ENCODE results near the gene ZNF385B. TPM values are rescaled to one million over a fixed set of nuclear protein-coding genes. Genes with fewer than 3 reads are reported as not detected.

ZNF385B gene
- total RNA-seq, 1 donor from 2014 or later: 0.11 TPM

DNA sequence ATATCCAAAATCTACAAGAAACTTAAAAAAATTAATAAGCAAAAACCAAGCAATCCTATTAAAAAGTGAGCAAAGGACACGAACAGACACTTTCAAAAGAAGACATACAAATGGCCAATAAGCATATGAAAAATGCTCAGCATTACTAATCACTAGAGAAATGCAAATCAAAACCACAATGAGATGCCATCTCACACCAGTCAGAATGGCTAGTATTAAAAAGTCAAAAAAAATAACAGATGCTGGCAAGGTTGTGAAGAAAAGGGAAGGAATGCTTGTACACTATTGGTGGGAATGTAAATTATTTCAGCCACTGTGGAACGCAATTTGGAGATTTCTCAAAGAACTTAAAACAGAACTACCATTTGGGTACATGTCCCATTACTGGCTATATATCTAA lies 467.9 kb downstream of the ZNF385B start:
- TF ChIP-seq, protein P1, sequence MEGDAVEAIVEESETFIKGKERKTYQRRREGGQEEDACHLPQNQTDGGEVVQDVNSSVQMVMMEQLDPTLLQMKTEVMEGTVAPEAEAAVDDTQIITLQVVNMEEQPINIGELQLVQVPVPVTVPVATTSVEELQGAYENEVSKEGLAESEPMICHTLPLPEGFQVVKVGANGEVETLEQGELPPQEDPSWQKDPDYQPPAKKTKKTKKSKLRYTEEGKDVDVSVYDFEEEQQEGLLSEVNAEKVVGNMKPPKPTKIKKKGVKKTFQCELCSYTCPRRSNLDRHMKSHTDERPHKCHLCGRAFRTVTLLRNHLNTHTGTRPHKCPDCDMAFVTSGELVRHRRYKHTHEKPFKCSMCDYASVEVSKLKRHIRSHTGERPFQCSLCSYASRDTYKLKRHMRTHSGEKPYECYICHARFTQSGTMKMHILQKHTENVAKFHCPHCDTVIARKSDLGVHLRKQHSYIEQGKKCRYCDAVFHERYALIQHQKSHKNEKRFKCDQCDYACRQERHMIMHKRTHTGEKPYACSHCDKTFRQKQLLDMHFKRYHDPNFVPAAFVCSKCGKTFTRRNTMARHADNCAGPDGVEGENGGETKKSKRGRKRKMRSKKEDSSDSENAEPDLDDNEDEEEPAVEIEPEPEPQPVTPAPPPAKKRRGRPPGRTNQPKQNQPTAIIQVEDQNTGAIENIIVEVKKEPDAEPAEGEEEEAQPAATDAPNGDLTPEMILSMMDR (IDR thresholded peaks at IDR 0.05; ENCODE audit: unreplicated experiment): no peak
- Mint-ChIP-seq H3K27me3 (ENCODE audit: low read depth) (no peaks in the 10 kb centered on the region), H3K4me3 (no peak overlapping the region), H3K36me3 (no peaks in the 10 kb centered on the region), H3K4me1 (no peaks in the 10 kb centered on the region), H3K27ac (no peak overlapping the region), H3K9me3 (peaks cover 11% of the 10 kb centered on the region)
- DNase-seq (ENCODE audit: low spot score in 2 of 2, unreplicated experiment in 2 of 2): no peak

Small RNA genes lying within 50 kb of the gene (microRNA-seq; reads per million reads assigned to microRNA genes)
- not detected for gene MIR1258

Other genes with a start within 250 kb of the ZNF385B start
- 21.2 to 22.8 TPM (median 22.2 TPM) in 3 replicates for gene CWC22, start 145.7 kb upstream of the ZNF385B start, total RNA-seq